ENCODE measurements around the gene GZMM. TPM values are rescaled to one million over a fixed set of nuclear protein-coding genes. Genes with fewer than 3 reads are reported as not detected.

GZMM gene
- polyA plus RNA-seq (ENCODE audit: insufficient read length in 3 of 3) = under 1 TPM in 1 of 3 donors, not detected in 2; 0.12 TPM

GRCh38 chr19:543910-544608, at the start of gene GZMM:
Gene GZMM (plus strand): TSS chr19:544053. CDS start chr19:544072, 19 bp downstream.
- no peak for DNase-seq (ENCODE audit: low read depth in 3 of 3, low spot score in 2 of 3)

GRCh38 chr19:494171-495080, 49.4 kb upstream of the GZMM start:
- DNase-seq (ENCODE audit: low read depth in 3 of 3, low spot score in 2 of 3) = no peak

- DNase-seq (ENCODE audit: low read depth in 3 of 3, low spot score in 2 of 3) = no peak
Observed at GRCh38 chr19:495081-495401, 48.8 kb upstream of the GZMM start.

GRCh38 chr19:495402-496111, 48.3 kb upstream of the GZMM start:
- DNase-seq (ENCODE audit: low read depth in 3 of 3, low spot score in 2 of 3) = no peak

GRCh38 chr19:496112-496665, 47.7 kb upstream of the GZMM start, which contains the start of gene MADCAM1:
Gene MADCAM1 (plus strand): TSS chr19:496486. CDS start chr19:496500, 14 bp downstream.
- no peak for DNase-seq (ENCODE audit: low read depth in 3 of 3, low spot score in 2 of 3)

- no peak for DNase-seq (ENCODE audit: low read depth in 3 of 3, low spot score in 2 of 3)
Observed at GRCh38 chr19:496986-497385, 46.9 kb upstream of the GZMM start.

- no peak for DNase-seq (ENCODE audit: low read depth in 3 of 3, low spot score in 2 of 3)
Observed at GRCh38 chr19:497491-497868, 46.4 kb upstream of the GZMM start.

GRCh38 chr19:497869-498510, 45.9 kb upstream of the GZMM start:
- no peak for DNase-seq (ENCODE audit: low read depth in 3 of 3, low spot score in 2 of 3)

- DNase-seq (ENCODE audit: low read depth in 3 of 3, low spot score in 2 of 3) = no peak
Observed at GRCh38 chr19:498511-498891, 45.4 kb upstream of the GZMM start.

- no peak for DNase-seq (ENCODE audit: low read depth in 3 of 3, low spot score in 2 of 3)
Observed at GRCh38 chr19:498977-499623, 44.8 kb upstream of the GZMM start.

- no peak for DNase-seq (ENCODE audit: low read depth in 3 of 3, low spot score in 2 of 3)
Observed at GRCh38 chr19:501646-502045, 42.2 kb upstream of the GZMM start.

- no peak for DNase-seq (ENCODE audit: low read depth in 3 of 3, low spot score in 2 of 3)
Observed at GRCh38 chr19:504616-505015, 39.2 kb upstream of the GZMM start.

GRCh38 chr19:506404-507285, 37.2 kb upstream of the GZMM start:
- DNase-seq (ENCODE audit: low read depth in 3 of 3, low spot score in 2 of 3) = peak; percentile 95 to 100 (median 100)

GRCh38 chr19:507286-508203, 36.3 kb upstream of the GZMM start, which contains the start of gene TPGS1:
Gene TPGS1 (plus strand): TSS chr19:507497. CDS start chr19:507507, 10 bp downstream.
- peak in 2 of 3 donors; percentile 56 to 100 for DNase-seq (ENCODE audit: low read depth in 3 of 3, low spot score in 2 of 3)

GRCh38 chr19:508204-509150, 35.4 kb upstream of the GZMM start:
- no peak for DNase-seq (ENCODE audit: low read depth in 3 of 3, low spot score in 2 of 3)

GRCh38 chr19:510606-511100, 33.2 kb upstream of the GZMM start:
- peak in 1 of 3 donors; percentile 53 for DNase-seq (ENCODE audit: low read depth in 3 of 3, low spot score in 2 of 3)

Data from right renal cortex interstitium (tissue), 3 donors.